Transverse colon (tissue), 4 donors: ENCODE measurements around the gene MFSD12. TPM values are rescaled to one million over a fixed set of nuclear protein-coding genes. Genes with fewer than 3 reads are reported as not detected.

Experiments
- DNase-seq: peaks from one replicate; pipeline ENCODE4 v3.0.0-alpha.2; 2019
- H3K27ac ChIP-seq, 4 donors: fragments of 200-600 bp; sonication (generic); 2 replicates each; pipeline ENCODE4 v1.5.1; 2016 to 2018; ENCODE audit warnings: inconsistent platforms in 4 of 4
- H3K27me3 ChIP-seq: fragments of 200-600 bp; sonication (generic); 2 replicates; pipeline ENCODE4 v1.5.1; 2017; ENCODE audit warnings: inconsistent platforms
- H3K36me3 ChIP-seq, 4 donors: fragments of 200-600 bp; sonication (generic); 2 replicates each; pipeline ENCODE4 v1.5.1; 2017 to 2019; ENCODE audit warnings: inconsistent platforms in 4 of 4
- H3K4me1 ChIP-seq, 4 donors: fragments of 200-600 bp; sonication (generic); 2 replicates each; pipeline ENCODE4 v1.5.1; 2017 to 2020; ENCODE audit warnings: inconsistent platforms in 4 of 4
- H3K4me3 ChIP-seq, 4 donors: fragments of 200-600 bp; sonication (generic); 1 replicate in 1 of 4; 2 replicates in 3 of 4; pipeline versions ENCODE4 v1.5.1 to v1.6.1; 2017 to 2019; ENCODE audit warnings: inconsistent platforms in 4 of 4
- H3K9me3 ChIP-seq, 2 donors: fragments of 200-600 bp; sonication (generic); 2 replicates each; pipeline ENCODE4 v1.5.1; 2017 to 2019; ENCODE audit warnings: inconsistent platforms in 2 of 2
- CTCF ChIP-seq, 5 experiments: fragments of 200-600 bp in 3 of 5; fragments of 450-650 bp in 2 of 5; sonication (generic) in 3 of 5; IDR thresholded peaks; 1 replicate in 2 of 5; 2 replicates in 3 of 5; pipeline ENCODE4 v1.5.1; 2016 to 2017; ENCODE audit warnings: antibody characterized with exemption in 5 of 5, inconsistent platforms in 3 of 5, mild to moderate bottlenecking in 2 of 5, moderate library complexity in 1 of 5
- EP300 ChIP-seq: sonication (generic); formaldehyde crosslinking; IDR thresholded peaks from one replicate; pipeline ENCODE4 v1.6.1; 2017; ENCODE audit warnings: antibody characterized with exemption, low read depth
- POLR2A ChIP-seq: fragments of 450-650 bp; IDR thresholded peaks from one replicate; pipeline ENCODE4 v1.6.1; 2016; ENCODE audit warnings: antibody characterized with exemption, mild to moderate bottlenecking, moderate library complexity
- POLR2AphosphoS5 ChIP-seq, 3 donors: sonication (generic); formaldehyde crosslinking; IDR thresholded peaks; one replicate each; pipeline ENCODE4 v1.6.1; 2016; ENCODE audit warnings: antibody characterized with exemption in 3 of 3
- WGBS, 2 donors: methylation state at CpG; one replicate each; pipeline ENCODE4 v1.1.5; 2018; ENCODE audit warnings: low coverage in 1 of 2; 5-methylcytosine and 5-hydroxymethylcytosine counted together
- in situ Hi-C, 4 donors: fragments of 200-750 bp; cut with MboI; loops; one replicate each; pipeline versions ENCODE4 v1.15.0 to v1.15.1; 2017; ENCODE audit warnings: low sequenced_read_pairs in 3 of 4, low pct_ligation_motif_present in 1 of 4, low pct_unique_long_range_greater_than_20kb in 1 of 4
- intact Hi-C: fragments of 100-400 bp; cut with DNase I; formaldehyde crosslinking; loops from one replicate; pipeline ENCODE4 v1.15.1; 2023; ENCODE audit warnings: low total_unique reads
- total RNA-seq, 4 donors: library from RNA; depleted of rRNA; stranded (reverse); fragments of >200 nt; gene quantifications; one replicate each; pipeline ENCODE4 v1.1.0, GENCODE V29; 2016

The MFSD12 gene
- 100 to 1,000 TPM in 1 of 4 donors, 10 to 100 TPM in 3; 35.2 to 214 (median 49.2) TPM for total RNA-seq

- Histone ChIP-seq H3K27me3 (no peaks in the 10 kb centered on the region), H3K27ac (peak within 1 kb of the TSS; percentile 75 to 95 (median 88)), H3K36me3 (no peaks in the 10 kb centered on the region), H3K4me3 (peak within 1 kb of the TSS; percentile 73 to 99 (median 94)), H3K9me3 (no peaks in the 10 kb centered on the region), H3K4me1 (peaks cover 11 to 44% (median 26%) of the 10 kb centered on the region in 4 donors)
- WGBS, 2 donors = 1% methylated on average over 58 of the region's 81 CpGs; no CpG with 5 or more reads in 1 of the 2 donors
- intact Hi-C loops (no loop called here), in situ Hi-C loops (no loop called here)
- TF ChIP-seq CTCF (IDR thresholded peaks at IDR 0.05) = no peak
- peak; percentile 52 for TF ChIP-seq POLR2A
- peak; percentile 88 to 89 (median 88) for TF ChIP-seq POLR2AphosphoS5 (IDR thresholded peaks at IDR 0.05)
- TF ChIP-seq EP300 = no peak
- peak; percentile 96 for DNase-seq
Measured at GRCh38 chr19:3557461-3558248, at the start of gene MFSD12. TSS of gene MFSD12 (minus strand) at chr19:3557586. CDS start at chr19:3557403, 183 bp downstream.

- H3K27me3 ChIP-seq = peaks cover 4% of the 10 kb centered on the region
- TF ChIP-seq CTCF (IDR thresholded peaks at IDR 0.05) (no peak), POLR2AphosphoS5 (IDR thresholded peaks at IDR 0.05) (no peak)
- in situ Hi-C loops (no loop called here), intact Hi-C loops (no loop called here)
- peak; percentile 75 for DNase-seq
- peak within 1 kb of the TSS; percentile 33 to 51 (median 38) for H3K4me3 ChIP-seq
- WGBS, 2 donors = 3% methylated on average over 37 of the region's 46 CpGs; no CpG with 5 or more reads in 1 of the 2 donors
- no peaks in the 10 kb centered on the region for H3K9me3 ChIP-seq
- peaks cover 0 to 7% (median 0%) of the 10 kb centered on the region in 4 donors for H3K36me3 ChIP-seq
- peaks cover 7 to 32% (median 25%) of the 10 kb centered on the region in 4 donors for H3K4me1 ChIP-seq
- peak within 1 kb of the TSS; percentile 54 to 69 (median 68) for H3K27ac ChIP-seq
Measured at GRCh38 chr19:3606690-3607289, 49.4 kb upstream of the MFSD12 start, which contains the start of gene TBXA2R. TSS of gene TBXA2R (minus strand) at chr19:3606875. CDS start at chr19:3600634, 6,241 bp downstream.

- TF ChIP-seq CTCF (IDR thresholded peaks at IDR 0.05) (no peak), POLR2A (no peak), POLR2AphosphoS5 (IDR thresholded peaks at IDR 0.05) (no peak), EP300 (no peak)
- in situ Hi-C loops = no loop called here
- 10% methylated on average over 3 of the region's 35 CpGs; no CpG with 5 or more reads in 1 of the 2 donors for WGBS, 2 donors
- H3K4me1 ChIP-seq = peaks cover 7 to 32% (median 25%) of the 10 kb centered on the region in 4 donors
- peak overlapping the region; percentile 54 to 69 (median 68) for H3K27ac ChIP-seq
- intact Hi-C loops = no loop called here
- H3K36me3 ChIP-seq = peaks cover 0 to under 1% (median 0%) of the 10 kb centered on the region in 4 donors
- H3K27me3 ChIP-seq = peaks cover 4% of the 10 kb centered on the region
- peak overlapping the region; percentile 33 to 51 (median 38) for H3K4me3 ChIP-seq
- peak; percentile 80 for DNase-seq
- no peaks in the 10 kb centered on the region for H3K9me3 ChIP-seq
Measured at GRCh38 chr19:3606174-3606689, 48.8 kb upstream of the MFSD12 start.

GRCh38 chr19:3605770-3606169 is 48.4 kb upstream of the MFSD12 start:
- Histone ChIP-seq H3K27ac (peak overlapping the region; percentile 54 to 69 (median 68)), H3K9me3 (no peaks in the 10 kb centered on the region), H3K27me3 (peaks cover 4% of the 10 kb centered on the region), H3K4me3 (peak overlapping the region in 3 of 4 donors; percentile 34 to 51 (median 43)), H3K4me1 (peaks cover 7 to 32% (median 25%) of the 10 kb centered on the region in 4 donors), H3K36me3 (no peaks in the 10 kb centered on the region)
- no peak for TF ChIP-seq POLR2A
- no peak for TF ChIP-seq POLR2AphosphoS5 (IDR thresholded peaks at IDR 0.05)
- TF ChIP-seq EP300 = no peak
- TF ChIP-seq CTCF (IDR thresholded peaks at IDR 0.05) = no peak
- DNase-seq = no peak
- in situ Hi-C loops = no loop called here
- WGBS, 2 donors = 24 to 86% methylated on average over 1 to 5 of the region's 5 CpGs
- intact Hi-C loops = no loop called here
